Esophagus (tissue), 2 donors: ENCODE data around the gene CDC20. TPM values are rescaled to one million over a fixed set of nuclear protein-coding genes. Genes with fewer than 3 reads are reported as not detected.
A peak's percentile ranks its signal among the peaks of the same experiment; 100 is the strongest.

ENCODE experiments used
- H3K27ac ChIP-seq, 2 donors: one replicate each; pipeline ENCODE4 v1.5.1; 2013; ENCODE audit warnings: low read depth in 2 of 2, mild to moderate bottlenecking in 2 of 2, inconsistent platforms in 1 of 2, low read length in 1 of 2, moderate library complexity in 1 of 2
- H3K27me3 ChIP-seq, 2 donors: one replicate each; pipeline ENCODE4 v1.6.1; 2013; ENCODE audit warnings: low read length in 2 of 2, control low read depth in 1 of 2, mild to moderate bottlenecking in 1 of 2; ENCODE audit not compliant: insufficient read depth in 2 of 2, control insufficient read depth in 1 of 2
- H3K36me3 ChIP-seq, 2 donors: one replicate each; pipeline ENCODE4 v1.6.1; 2013; ENCODE audit warnings: low read length in 1 of 2; ENCODE audit not compliant: control insufficient read depth in 2 of 2, insufficient read depth in 2 of 2
- H3K4me1 ChIP-seq, 2 donors: one replicate each; pipeline ENCODE4 v1.6.1; 2013; ENCODE audit warnings: low read length in 1 of 2; ENCODE audit not compliant: control insufficient read depth in 2 of 2, insufficient read depth in 2 of 2
- H3K4me3 ChIP-seq, 2 donors: one replicate each; pipeline ENCODE4 v1.5.1; 2013; ENCODE audit warnings: low read length in 2 of 2, mild to moderate bottlenecking in 2 of 2, low read depth in 1 of 2, moderate library complexity in 1 of 2
- H3K9me3 ChIP-seq, 2 donors: one replicate each; pipeline ENCODE4 v1.6.1; 2013; ENCODE audit warnings: mild to moderate bottlenecking in 2 of 2, low read depth in 1 of 2, low read length in 1 of 2, moderate library complexity in 1 of 2; ENCODE audit not compliant: control insufficient read depth in 2 of 2, insufficient read depth in 1 of 2
- WGBS, 2 donors: extraction: QIAGEN DNeasy Blood & Tissue Kit; methylation state at CpG; one replicate each; pipeline ENCODE4 v1.1.7; 2013; 5-methylcytosine and 5-hydroxymethylcytosine counted together
- polyA plus RNA-seq, 2 donors: library from polyadenylated mRNA; stranded (reverse); fragments of 200-250 nt; gene quantifications; one replicate each; pipeline ENCODE4 v1.2.3, GENCODE V29; 2013
- donor health status: healthy with polysubstance abuse.
- donor health status: Bipolar disorder and iron deficiency.

The CDC20 gene
- polyA plus RNA-seq, 2 donors, result 33.1 to 42.8 TPM

DNA sequence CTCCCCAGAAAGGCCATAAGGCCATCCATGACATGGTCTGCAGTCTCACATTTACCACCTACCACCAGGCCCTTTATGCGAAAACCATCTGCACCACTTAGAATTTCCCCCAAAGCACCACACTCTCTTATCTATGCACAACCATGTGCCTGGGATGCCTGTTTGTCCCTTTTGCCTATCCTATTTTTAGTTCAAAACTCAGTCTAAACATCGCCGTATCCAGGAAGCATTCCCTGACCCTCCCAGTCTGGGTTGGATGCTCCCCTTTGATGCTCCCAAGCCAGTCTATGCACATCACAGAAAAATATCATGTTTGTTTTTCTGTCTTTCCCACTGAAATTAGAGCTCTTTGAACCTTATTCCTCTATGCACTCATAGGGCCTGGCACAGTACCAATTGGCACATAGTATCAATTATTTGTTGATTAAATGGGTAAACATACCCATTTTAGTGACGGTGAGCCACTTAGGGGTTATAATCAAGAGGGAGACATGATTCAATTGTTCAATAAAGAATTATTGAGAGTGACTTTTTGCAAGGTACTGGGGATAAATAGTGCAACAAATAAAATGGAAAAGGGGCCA lies 14.4 kb upstream of the CDC20 start:
- Histone ChIP-seq H3K36me3 (no peaks in the 10 kb centered on the region), H3K9me3 (no peaks in the 10 kb centered on the region), H3K27me3 (no peaks in the 10 kb centered on the region), H3K4me3 (no peak overlapping the region), H3K27ac (no peak overlapping the region), H3K4me1 (peaks cover 0 to 3% of the 10 kb centered on the region in 2 donors)
- 67 to 73% methylated on average over 4 of the region's 4 CpGs for WGBS, 2 donors

GRCh38 chr1:43345120-43345519 lies 13.7 kb upstream of the CDC20 start:
- no peak overlapping the region for H3K27ac ChIP-seq
- WGBS, 2 donors, result 45 to 66% methylated on average over 3 of the region's 3 CpGs

DNA sequence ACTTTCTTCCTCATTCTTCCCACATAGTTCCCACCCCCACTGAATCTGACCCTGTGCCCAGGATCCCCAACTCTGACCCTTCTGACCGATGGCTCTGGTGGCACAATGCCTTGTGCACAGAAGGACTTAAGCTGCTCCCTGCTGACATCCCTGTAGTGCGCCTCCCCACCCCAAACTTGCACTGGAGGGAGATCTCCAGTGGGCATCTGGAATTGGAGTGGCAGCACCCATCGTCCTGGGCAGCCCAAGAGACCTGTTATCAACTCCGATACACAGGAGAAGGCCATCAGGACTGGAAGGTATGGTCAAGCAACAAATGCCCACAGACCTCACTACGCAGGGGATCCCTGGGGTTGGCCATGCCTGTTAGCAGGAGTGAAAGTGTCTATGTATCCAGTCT lies 12.1 kb upstream of the CDC20 start:
- Histone ChIP-seq H3K4me1 (peaks cover 0 to 5% of the 10 kb centered on the region in 2 donors), H3K27ac (peak overlapping the region in 1 of 2 donors; percentile 9), H3K27me3 (no peaks in the 10 kb centered on the region), H3K9me3 (no peaks in the 10 kb centered on the region), H3K4me3 (no peak overlapping the region), H3K36me3 (no peaks in the 10 kb centered on the region)
- 94 to 95% methylated on average over 5 of the region's 5 CpGs for WGBS, 2 donors

More at GRCh38 chr1:43345120-43345519, 13.7 kb upstream of the CDC20 start:
- Histone ChIP-seq H3K36me3 (no peaks in the 10 kb centered on the region), H3K4me1 (peaks cover 0 to 5% of the 10 kb centered on the region in 2 donors), H3K27me3 (no peaks in the 10 kb centered on the region), H3K4me3 (no peak overlapping the region), H3K9me3 (no peaks in the 10 kb centered on the region)

DNA sequence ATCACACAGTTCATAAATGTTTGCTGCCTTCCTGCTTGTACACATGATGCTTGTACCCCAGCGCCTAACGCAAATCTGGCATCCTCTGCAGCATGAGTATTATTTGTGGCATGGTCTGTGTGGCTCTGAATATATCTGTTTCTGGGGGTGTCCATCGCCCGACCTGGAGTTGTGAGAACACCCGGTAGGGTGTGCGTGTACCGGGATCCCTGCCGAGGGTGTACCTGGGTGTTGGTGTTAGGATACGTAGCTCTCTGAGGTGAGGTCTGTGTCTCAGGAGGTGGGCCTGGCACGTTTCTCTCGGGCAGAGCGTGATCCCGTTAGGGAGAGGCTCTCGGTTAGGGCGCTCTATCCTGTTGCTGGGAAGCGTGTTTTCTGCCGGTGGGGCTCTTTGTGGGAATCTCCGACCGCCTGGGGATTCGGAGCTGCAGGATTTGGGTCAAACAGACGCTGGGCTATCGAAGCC lies 10.4 kb upstream of the CDC20 start:
- Histone ChIP-seq H3K4me1 (peaks cover 0 to 5% of the 10 kb centered on the region in 2 donors), H3K27ac (peak overlapping the region; percentile 98)
- 21 to 24% methylated on average over 22 of the region's 22 CpGs for WGBS, 2 donors

DNA sequence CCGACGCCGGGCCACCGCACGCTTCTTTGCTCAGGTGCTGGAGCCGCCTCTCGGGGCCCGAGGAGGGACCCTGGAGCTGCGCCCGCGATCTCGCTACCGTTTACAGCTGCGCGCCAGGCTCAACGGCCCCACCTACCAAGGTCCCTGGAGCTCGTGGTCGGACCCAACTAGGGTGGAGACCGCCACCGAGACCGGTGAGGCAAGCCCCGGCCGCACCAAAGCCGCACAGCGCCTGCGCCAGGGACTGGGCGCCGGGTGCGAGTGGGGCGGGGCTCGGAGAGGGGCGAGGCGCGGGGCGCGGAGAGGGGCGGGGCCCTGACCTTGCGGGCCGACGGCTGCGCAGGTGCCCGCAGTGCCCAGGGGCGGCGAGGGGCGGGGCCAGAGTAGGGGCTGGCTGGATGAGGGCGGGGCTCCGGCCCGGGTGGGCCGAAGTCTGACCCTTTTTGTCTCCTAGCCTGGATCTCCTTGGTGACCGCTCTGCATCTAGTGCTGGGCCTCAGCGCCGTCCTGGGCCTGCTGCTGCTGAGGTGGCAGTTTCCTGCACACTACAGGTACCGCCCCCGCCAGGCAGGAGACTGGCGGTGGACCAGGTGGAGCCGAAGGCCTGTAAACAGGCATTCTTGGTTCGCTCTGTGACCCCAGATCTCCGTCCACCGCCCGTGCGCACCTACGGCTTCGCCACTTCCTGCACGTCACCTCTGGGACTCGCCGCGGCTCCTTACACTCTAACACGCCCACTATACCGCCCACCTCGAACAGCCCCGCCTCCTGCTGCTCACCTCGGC lies 9.8 kb upstream of the CDC20 start:
- peak overlapping the region; percentile 98 for H3K27ac ChIP-seq
- H3K36me3 ChIP-seq, result no peaks in the 10 kb centered on the region
- H3K4me3 ChIP-seq, result peak overlapping the region; percentile 44 to 62
- peaks cover 0 to 5% of the 10 kb centered on the region in 2 donors for H3K4me1 ChIP-seq
- 14 to 15% methylated on average over 62 to 72 of the region's 72 CpGs for WGBS, 2 donors
- no peaks in the 10 kb centered on the region for H3K9me3 ChIP-seq
- H3K27me3 ChIP-seq, result no peaks in the 10 kb centered on the region

More for the DNA sequence above, 10.4 kb upstream of the CDC20 start:
- Histone ChIP-seq H3K27me3 (no peaks in the 10 kb centered on the region), H3K4me3 (peak overlapping the region; percentile 44 to 62), H3K9me3 (no peaks in the 10 kb centered on the region), H3K36me3 (no peaks in the 10 kb centered on the region)

- peak overlapping the region; percentile 44 to 62 for H3K4me3 ChIP-seq
- WGBS, 2 donors, result 39 to 43% methylated on average over 11 of the region's 11 CpGs
- peaks cover 0 to 5% of the 10 kb centered on the region in 2 donors for H3K4me1 ChIP-seq
These were observed 9.0 kb upstream of the CDC20 start for GRCh38 chr1:43349594-43350306.

GRCh38 chr1:43350976-43351375 lies 7.8 kb upstream of the CDC20 start:
- no peak overlapping the region for H3K27ac ChIP-seq
- 86 to 88% methylated on average over 1 of the region's 1 CpG for WGBS, 2 donors

More at GRCh38 chr1:43349594-43350306, 9.0 kb upstream of the CDC20 start:
- Histone ChIP-seq H3K9me3 (no peaks in the 10 kb centered on the region), H3K27ac (peak overlapping the region; percentile 98), H3K27me3 (no peaks in the 10 kb centered on the region), H3K36me3 (no peaks in the 10 kb centered on the region)

GRCh38 chr1:43351421-43352350 lies 7.1 kb upstream of the CDC20 start:
- H3K27ac ChIP-seq, result no peak overlapping the region
- H3K27me3 ChIP-seq, result no peaks in the 10 kb centered on the region
- H3K4me3 ChIP-seq, result no peak overlapping the region
- WGBS, 2 donors, result 89 to 90% methylated on average over 10 of the region's 10 CpGs
- no peaks in the 10 kb centered on the region for H3K9me3 ChIP-seq
- no peaks in the 10 kb centered on the region for H3K36me3 ChIP-seq
- H3K4me1 ChIP-seq, result peaks cover 0 to 5% of the 10 kb centered on the region in 2 donors

More at GRCh38 chr1:43350976-43351375, 7.8 kb upstream of the CDC20 start:
- H3K27me3 ChIP-seq, result no peaks in the 10 kb centered on the region
- H3K9me3 ChIP-seq, result no peaks in the 10 kb centered on the region
- no peaks in the 10 kb centered on the region for H3K36me3 ChIP-seq
- H3K4me1 ChIP-seq, result peaks cover 0 to 5% of the 10 kb centered on the region in 2 donors
- no peak overlapping the region for H3K4me3 ChIP-seq

- no peaks in the 10 kb centered on the region for H3K36me3 ChIP-seq
- no peak overlapping the region for H3K4me3 ChIP-seq
- H3K9me3 ChIP-seq, result no peaks in the 10 kb centered on the region
- H3K27me3 ChIP-seq, result no peaks in the 10 kb centered on the region
- 94 to 96% methylated on average over 2 of the region's 2 CpGs for WGBS, 2 donors
- no peak overlapping the region for H3K27ac ChIP-seq
- H3K4me1 ChIP-seq, result peaks cover 0 to 5% of the 10 kb centered on the region in 2 donors
These were observed 6.5 kb upstream of the CDC20 start for GRCh38 chr1:43352351-43352705.
